Stimulated activated CD8-positive, alpha-beta memory T cell treated with anti-CD3 and anti-CD28 coated beads, Interleukin-4, amount 100 ng/mL, for 48 hours (primary cell): Measurements from ENCODE around the gene NID2.

Experiments used
- DNase-seq: peaks from one replicate; pipeline ENCODE4 v3.0.0-alpha.2; 2020

The NID2 gene

DNA sequence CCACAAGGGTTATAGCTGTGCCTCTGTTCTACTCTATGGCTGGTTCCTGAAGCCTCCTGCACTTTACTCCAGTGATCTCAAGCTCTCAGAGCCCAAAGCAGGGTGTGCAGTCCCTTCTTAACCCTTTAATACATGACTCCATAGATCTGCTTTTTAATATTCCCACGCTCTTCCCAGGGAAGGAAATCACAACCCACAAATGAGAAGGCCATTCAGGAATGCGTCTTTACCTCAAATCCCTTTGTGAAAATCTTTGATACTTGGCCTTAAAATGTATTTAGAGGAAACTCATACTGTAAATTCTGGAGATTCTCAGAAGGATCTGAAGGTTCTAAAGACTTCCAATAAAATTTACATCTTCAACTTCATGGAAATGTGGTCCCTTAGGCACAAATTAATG lies 17.0 kb downstream of the NID2 start:
- no peak for DNase-seq

DNA sequence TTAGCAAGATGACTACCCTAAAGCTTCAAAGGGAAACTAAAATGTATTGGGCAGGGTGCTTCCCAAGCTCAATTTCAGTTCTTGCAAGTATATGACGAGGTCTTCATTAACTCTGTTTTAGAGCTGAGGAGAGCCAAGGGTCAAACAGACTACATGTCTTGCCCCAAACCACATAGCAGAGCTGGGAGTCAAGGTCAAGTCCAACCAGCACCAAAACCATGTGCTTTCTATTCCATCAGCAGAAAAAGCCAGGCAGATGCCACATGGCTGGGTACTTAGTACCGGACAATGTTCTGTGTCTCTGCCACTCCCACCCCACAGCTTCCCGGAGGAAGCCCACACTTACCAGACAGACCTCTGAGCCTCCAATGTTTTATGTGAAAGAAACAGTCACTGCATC lies 17.6 kb downstream of the NID2 start:
- DNase-seq = no peak

DNA sequence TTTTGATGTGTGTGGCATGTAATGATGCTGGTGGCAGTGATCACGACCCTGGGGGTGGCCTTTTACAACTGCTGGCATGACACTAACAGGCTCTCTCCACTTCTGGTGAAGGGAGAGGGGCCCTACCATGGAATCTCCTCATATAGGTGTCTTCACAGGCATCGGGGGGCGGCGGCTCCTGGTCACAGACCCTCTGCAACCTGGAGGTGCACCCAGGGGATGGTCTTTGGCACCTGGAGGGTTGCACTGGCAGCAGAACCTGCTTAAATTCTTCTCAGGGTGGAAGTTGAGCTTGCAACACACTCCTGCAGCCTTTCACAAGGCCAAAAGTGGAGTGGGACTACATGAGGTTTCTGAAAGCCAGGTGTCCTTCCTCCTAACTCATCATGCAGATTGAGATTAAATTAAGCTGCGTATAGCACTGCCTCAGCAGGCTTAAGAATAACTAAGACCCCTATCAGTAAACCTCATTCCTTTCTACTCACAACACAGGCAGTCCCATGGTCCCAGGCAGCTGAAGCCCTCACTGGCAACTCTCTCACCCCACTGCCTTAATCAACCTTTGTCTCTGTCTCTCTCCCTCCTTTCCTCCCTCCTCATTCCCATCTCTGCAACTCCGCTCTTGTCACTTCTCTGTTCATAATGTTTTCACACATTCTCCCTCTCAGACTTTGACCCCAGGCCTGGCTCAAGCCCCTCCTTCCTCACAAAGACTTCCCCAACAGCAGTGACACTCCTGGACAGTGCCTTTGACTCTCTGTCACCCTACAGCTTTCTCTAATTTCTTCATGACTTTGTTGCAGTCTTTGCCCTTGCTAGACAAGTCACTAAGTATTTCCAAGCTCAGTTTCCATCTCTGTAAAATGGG lies 18.9 kb downstream of the NID2 start:
- no peak for DNase-seq

DNA sequence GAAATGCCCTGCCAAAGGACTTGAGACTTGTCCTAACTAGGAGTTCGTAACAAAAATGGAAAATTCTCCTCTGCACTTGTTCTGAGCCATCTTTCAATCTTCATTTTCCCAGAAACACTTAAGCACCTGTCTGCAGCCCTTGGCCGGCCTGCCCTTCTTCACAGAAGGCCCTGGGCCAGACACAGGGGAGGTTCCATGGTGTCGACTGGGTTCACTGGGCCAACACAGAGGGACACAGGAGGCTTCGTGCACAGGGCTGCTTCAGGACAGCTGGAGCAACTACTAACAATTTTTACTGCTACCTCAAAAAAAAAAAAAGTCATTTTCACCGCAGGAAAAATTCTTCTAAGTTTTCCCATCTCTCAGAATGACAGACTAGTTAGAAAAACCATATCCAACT lies 19.6 kb downstream of the NID2 start:
- no peak for DNase-seq

DNA sequence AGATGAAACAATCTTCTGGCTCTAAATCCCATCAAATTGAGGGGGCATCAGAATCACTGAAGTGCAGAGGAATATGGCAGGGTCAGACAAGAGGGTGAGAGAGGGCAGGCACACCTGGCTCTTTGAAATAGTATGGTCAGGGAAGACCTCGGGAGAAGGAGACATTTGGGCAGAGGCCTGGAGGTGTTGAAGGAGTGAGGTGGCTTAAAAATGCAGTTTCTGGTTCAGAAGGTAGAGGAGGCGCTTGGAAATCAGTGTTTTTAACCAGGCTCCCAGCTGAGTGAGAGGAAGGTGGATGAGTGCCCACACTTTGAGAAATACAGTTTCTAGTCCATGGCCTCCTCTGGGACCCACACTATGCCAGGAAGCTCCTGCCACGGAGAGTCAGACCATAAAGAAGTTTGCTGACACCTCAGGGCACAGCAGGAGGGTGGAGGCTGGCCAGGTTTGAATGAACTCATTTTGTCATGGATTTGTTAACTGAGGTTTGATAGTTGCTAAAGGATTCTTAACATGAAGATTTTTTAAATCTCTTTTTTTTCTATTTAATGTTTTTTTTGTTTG lies 20.1 kb downstream of the NID2 start:
- no peak for DNase-seq

DNA sequence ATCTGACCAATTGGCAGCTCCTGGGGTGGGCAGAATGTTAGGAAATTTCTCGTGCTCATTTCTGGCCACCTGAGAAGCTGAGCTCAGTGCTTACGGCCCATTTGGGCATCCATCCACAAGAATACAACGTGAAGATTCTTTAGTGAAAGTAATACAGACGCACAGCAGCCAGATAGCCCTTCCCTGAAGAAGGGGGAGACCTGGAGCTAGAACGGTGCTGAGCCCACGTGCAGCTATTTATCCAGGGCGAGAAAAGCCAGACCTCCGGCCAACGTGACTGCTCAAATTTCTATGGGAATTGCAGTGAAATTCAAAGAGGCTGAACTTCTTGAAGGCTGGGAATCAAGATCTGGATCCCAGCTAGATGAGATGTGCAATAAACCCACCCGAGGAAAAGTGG lies 20.7 kb downstream of the NID2 start:
- no peak for DNase-seq

DNA sequence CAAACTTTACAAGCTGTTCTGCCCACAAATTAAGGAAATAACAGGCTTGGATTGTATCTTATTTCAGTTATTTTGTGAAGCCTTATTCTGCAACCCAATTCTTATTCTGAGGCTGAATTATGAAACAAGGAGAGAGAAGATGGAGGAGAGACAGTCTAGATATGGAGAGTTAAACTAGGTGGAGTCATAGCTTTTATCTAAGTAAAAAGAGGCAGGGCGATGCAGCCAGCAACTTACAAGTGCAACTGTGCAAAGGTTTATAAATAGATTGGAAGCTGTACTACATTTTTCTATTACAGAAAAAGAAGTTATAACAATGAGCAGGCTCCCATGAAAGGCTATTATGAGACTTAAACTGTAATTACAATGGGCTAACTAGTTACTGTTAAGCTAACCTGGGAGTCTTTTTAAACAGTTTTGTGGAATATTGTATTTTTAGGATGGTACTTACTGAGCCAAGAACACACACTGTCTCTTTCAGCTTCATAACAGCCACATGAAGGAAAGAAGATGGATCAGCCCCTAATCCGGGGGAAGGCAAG lies 22.4 kb downstream of the NID2 start:
- no peak for DNase-seq

DNA sequence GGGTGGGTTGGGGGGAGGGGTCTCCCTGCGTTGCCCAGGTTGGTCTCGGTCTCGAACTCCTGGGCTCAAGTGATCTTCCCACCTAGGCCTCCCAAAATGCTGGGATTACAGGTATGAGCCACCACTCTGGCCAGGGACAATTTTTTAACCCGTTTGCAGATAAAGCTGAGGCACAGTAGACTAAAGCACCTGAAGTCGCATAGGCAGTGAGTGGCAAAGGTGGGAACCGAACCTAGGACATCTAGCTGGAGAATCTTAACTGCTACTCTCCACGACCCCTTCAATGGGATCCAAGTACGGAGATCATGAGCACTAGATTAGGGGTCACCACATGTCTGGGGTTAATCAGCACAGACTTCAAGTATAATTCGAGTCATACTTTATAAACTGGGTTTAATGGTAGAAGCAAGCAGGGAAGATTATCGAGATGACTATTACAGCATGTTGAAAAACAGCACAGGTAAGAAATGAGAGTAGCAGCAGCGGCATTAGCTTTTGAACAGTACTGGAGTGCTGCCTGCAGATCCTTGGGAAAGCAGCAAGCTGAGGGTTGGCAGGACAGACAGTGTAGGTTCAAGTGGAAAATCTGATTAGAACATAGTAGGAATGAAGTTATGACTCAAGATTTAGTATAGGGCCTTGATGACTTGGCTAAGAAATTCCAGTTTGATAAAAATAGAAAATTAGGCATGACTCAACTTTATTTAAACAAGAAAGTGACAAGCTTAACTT lies 23.9 kb downstream of the NID2 start:
- DNase-seq = no peak

DNA sequence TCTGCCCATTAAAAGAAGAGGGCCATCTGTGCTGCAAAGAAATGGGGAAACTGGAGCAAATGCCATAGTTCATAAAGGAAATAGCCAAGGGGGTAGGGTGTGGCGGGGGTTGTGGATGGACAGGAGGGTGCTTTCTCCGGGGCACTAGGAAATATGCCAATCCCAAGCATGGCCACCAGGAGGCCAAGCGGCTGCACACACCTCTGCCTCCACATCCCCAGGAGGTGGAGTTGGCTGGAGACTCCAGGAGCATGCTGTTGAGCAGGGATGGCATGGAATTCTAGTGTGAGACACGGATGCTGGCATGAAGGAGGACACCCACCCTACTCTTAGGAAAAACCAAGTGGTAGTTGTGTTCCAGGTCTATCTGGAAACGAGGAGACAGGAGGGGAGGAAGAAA lies 25.2 kb downstream of the NID2 start:
- peak; percentile 66 for DNase-seq

DNA sequence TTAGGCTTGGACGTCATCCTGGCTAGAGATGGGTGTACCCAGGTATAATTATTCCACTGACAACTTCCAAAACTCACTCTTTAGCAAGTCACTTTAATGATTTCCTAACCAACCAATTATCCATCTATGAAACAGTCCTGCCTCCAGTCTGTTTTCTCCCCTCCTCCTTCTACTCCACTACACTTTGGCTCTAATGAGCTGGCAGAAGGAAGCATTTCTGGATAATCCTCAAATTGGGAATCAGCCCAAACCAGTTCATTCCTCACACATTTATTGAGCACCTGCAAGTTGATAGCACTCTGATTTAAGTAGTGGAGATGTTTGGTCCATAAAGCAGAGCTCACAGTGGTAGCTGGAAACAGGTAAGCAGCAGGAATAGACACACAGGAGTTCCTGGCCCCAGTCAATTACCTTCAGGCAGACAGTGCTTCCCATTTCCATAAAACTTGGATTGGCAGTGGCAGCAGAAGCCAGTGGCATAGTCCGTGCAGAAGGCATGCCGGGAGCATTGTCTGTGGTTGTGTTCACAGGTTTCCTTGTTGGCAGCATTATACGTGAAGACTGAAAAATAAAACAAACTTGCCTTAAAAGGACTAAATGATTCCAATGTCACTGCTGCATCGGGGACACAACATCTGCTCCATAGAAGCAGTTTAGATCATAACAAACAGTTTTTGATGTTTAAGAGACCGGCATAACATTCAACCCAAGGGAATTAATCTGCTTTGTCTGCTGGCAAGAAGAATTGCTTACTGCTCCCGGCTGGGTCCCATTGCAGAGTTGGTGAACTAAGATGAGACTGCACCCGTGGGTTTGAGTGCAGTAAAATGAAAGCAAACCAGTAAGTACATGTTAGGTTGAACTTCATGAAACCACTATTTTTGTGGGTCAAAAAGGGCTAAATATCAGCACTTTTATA lies 26.2 kb downstream of the NID2 start:
- no peak for DNase-seq

DNA sequence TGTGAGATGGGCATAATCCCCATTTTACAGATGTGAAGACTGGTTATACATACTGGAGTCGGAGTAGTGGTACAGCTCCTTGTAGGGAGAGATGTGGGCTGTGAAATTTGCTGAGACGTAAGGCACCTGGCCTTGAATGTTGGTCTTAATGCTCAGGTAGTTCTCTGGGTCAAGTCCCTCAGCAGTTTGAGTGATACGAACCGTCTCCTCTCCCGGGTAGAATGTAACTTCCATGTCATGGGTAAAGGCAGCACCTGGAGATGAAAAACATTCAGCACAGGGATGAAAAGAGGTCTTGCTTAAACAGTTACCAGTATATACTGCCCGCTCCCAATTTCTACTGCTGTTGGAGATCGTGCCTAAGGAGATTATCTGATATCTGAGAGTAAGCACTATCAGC lies 28.3 kb downstream of the NID2 start:
- no peak for DNase-seq

DNA sequence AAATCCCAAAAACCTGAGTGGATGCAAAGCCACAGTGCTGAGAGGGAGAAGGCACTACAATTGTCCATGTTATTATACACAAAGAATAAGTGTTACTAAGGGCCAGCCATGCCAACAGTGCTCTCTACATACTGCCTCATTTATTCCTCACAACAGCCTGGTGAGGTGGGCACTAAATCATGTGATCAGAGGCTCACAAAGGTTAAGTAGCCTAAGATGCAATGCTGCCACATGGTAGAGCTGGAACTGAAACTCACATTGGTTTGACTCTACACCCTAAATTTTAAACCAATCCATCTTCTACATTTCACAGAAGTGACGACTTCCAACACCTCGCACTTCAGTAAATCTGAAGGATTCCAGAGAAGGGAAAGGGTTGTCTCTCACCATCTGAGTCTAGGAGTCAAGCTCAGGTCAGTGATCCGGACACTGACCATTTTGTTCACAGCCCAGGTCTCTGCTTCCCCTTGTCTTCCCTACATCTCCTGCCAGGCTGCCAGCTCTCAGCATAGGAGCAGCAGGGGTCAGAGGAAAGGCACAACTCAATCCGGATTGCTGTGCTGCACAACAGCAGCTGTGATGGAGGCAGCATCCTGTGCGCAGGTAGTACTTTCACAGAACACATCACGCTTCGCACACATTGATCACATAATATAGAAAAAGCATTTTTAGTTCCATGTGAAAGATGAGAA lies 29.6 kb downstream of the NID2 start:
- DNase-seq = no peak

DNA sequence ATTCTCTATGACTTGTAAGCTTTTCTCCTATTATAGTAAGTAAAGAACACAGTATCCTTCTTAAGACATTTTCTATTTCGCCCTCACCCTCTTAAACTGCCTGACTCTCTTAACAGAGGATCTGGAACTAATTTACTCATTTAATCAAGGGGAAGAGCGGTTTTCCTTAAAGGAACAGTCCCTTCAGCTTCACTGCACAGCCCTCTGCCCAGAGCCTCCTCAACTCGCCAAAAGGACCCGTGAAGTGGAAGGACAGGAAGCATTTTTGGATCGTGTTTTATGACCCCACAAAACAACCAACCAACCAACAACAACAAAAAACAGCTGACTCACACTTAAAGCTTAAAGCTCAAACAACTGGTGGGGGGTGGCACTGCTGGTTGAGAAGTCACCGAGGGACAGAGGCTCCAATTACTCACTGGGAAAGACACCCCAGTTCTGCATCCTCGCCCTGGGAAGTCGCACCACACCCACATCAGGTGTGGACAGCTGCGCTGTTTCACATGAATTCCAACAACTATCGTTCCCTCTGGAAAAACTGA lies 35.7 kb downstream of the NID2 start:
- no peak for DNase-seq

DNA sequence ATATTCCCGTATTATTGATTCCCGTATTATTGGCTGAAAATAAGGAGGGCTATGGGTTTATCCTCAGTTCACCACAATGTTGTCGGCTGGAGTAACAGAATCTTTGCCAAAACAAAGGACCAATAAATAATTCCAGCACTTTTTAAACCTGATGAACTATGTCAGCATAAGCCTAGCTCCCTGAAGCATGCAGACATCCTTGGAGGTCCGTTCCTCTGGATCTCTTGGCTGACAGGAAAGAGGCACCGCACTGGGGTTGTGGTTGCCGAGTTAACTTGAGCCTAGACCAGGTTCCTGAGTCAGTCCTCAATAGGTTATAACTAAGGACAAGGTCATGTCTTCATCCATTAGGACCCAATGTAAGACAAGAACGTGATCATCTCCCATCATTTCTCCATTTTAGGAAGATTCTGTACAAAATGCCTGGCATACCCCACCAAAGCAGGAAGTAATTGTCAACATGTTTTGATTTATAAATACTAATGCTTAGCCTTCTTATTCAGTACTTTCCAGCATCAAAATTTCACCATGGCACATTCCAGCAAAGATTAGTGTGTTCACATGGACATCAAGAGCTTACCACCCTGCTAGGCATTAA lies 36.6 kb downstream of the NID2 start:
- no peak for DNase-seq

DNA sequence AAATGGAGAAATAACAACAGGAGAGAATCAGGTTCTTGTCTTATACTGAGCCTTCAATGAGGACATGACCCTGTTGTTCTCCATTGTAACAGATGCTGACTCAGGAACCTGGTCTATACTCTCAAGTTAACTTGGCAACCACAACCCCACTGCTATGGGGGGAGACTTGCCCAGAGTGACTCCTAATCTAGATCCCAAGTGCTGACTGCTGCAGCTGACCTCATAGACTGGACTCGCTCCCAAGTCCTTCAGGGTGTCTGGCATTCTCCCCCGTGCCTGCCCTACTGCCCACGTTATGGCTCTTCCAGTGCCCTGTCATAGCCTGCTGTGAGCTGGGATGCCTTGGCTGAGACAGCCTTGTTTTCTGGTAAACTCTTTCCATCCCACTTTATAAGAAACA lies 37.1 kb downstream of the NID2 start:
- no peak for DNase-seq

DNA sequence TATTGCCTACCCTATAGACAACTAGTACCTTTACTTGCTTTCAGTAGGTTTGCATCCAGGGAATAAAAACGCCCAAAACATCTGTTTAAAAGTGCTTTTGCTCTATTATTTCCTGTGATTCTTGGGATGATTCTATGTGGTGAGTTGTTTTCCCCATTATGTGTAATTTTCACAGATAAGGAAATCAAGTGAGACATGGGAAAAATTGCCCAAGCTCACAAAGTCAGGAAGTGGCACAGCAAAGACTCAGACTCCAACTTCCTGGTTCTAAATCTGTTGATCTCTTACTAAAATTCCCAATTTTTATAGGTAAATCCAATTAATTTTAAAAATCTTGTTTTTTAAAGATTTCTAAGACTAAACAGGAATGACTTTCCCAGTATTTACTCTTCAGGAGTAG lies 39.0 kb downstream of the NID2 start:
- DNase-seq = no peak

DNA sequence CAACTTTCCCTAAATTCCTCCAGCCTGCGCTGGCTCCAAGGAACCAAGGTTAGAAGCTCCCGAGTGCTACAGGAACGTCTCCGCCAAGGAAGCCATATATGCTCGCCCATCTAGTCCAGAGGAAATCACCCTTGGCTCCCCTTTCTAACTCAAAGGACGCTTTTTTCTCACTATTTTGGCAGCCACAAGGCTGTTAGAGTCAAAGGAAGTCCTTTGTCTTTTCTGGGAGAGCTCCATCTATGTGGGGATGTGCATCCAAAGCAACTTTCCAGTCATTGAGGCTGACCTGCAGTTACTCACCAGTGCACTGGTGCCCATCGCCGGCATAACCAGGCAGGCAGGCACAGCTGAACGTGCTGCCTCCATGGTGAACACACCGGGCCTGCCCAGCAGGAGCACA lies 42.0 kb downstream of the NID2 start:
- DNase-seq = no peak

DNA sequence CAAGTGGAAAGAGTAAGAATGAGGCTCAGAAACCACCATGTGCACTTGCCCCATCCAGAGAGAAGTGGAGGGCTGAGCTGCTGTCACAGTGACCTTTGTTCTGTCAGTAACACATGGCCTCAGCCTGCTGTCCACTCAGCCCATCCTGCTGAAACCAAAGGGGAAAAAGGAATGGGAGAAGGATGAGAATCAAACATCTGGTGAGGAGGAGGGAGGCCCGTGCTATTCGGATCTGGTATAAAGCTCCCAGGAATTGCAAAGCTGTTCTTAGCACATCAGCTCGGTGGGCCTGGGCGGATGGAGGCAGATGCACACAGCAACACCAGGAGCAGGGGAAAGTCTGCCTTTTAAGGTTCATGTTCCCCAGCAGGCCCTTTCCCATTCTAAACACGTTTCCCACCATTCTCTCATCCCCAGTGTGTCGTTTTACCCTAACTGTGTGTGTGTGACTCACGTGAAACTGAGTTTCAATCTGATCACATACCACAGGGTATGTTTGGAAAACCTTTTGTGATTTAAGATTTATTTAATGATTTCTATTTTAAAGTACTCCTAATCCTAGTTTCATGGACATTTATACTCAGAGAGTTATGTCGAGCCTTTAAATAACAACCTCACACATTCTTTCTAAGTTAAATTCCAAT lies 42.7 kb downstream of the NID2 start:
- no peak for DNase-seq

DNA sequence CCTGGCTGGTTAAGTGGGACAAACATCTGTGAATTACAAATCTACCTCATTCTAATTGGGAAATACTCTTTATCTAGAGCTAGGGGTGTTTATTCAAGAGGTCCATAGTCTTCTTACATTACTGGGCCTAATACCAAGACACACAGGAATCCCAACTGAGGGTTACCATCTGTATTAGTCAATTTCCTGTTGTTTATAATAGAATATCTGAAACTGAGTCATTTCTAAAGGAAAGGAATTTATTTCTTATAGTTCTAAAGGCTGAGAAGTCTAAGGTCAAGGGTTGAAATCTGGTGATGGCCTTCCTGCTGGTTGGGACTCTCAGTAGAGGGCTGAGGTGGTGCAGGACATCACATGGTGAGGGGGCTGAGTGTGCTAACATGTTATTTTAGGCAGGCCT lies 43.5 kb downstream of the NID2 start:
- no peak for DNase-seq

DNA sequence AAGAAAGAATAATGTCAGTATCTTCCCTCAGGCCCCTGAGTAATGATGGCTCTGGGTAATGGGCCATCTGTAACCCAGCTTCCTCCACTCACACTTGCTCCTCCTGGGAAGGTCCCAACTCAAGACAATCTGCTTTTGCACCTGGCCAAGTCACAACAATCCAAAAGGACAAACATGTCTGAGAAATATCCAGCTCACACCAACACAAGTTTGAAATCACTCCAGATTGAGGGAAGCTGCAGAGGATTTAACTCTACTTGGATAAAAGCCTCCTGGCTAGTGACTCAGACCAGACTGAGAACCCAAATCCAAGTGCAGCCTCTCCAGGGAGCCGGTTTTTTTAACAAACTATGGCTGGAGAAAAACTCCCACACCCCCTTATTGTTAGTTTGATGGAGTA lies 45.3 kb downstream of the NID2 start:
- no peak for DNase-seq
